DMS79 (cell line): Measurements from ENCODE around the gene REV3L.
"Not testable (repeated sequence)": the region's sequence is repeated elsewhere in the genome, so short reads cannot be mapped to it uniquely, and the experiment has no call there.

Experiments used
- DNase-seq: peaks from one replicate; lab custom pipeline; 2025; lab: John Stamatoyannopoulos, UW

Gene REV3L

GRCh38 chr6:111358454-111358853, 124.6 kb downstream of the REV3L start:
- DNase-seq: no peak

- DNase-seq: no peak
Measured at GRCh38 chr6:111357705-111358104, 125.3 kb downstream of the REV3L start.

- DNase-seq: no peak
Measured at GRCh38 chr6:111356551-111356950, 126.5 kb downstream of the REV3L start.

- DNase-seq: no peak
Measured at GRCh38 chr6:111354758-111355555, 128.1 kb downstream of the REV3L start.

GRCh38 chr6:111353912-111354462, 129.0 kb downstream of the REV3L start:
- no peak for DNase-seq

GRCh38 chr6:111347589-111347988, 135.4 kb downstream of the REV3L start:
- DNase-seq: no peak

GRCh38 chr6:111342913-111343312, 140.1 kb downstream of the REV3L start:
- no peak for DNase-seq

GRCh38 chr6:111339294-111339693, 143.7 kb downstream of the REV3L start:
- no peak for DNase-seq

GRCh38 chr6:111338843-111339242, 144.2 kb downstream of the REV3L start:
- no peak for DNase-seq

- DNase-seq: no peak
Measured at GRCh38 chr6:111337829-111338236, 145.2 kb downstream of the REV3L start.

- no peak for DNase-seq
Measured at GRCh38 chr6:111329882-111330633, 153.0 kb downstream of the REV3L start.

GRCh38 chr6:111326563-111326962, 156.5 kb downstream of the REV3L start:
- no peak for DNase-seq

- no peak for DNase-seq
Measured at GRCh38 chr6:111322145-111322544, 160.9 kb downstream of the REV3L start.

GRCh38 chr6:111307950-111308349, 175.1 kb downstream of the REV3L start:
- DNase-seq: not testable (repeated sequence)

GRCh38 chr6:111307275-111307858, 175.7 kb downstream of the REV3L start:
- DNase-seq: no peak

- DNase-seq: no peak
Measured at GRCh38 chr6:111306104-111306888, 176.7 kb downstream of the REV3L start.

- DNase-seq: no peak
Measured at GRCh38 chr6:111301946-111302345, 181.1 kb downstream of the REV3L start.

- not testable (repeated sequence) for DNase-seq
Measured at GRCh38 chr6:111300938-111301800, 181.8 kb downstream of the REV3L start.

- no peak for DNase-seq
Measured at GRCh38 chr6:111297776-111298175, 185.2 kb downstream of the REV3L start.

GRCh38 chr6:111294374-111294967, 188.5 kb downstream of the REV3L start:
- no peak for DNase-seq
